GM12878 (cell line): ENCODE measurements around the gene SF3B2. TPM values are rescaled to one million over a fixed set of nuclear protein-coding genes. Genes with fewer than 3 reads are reported as not detected.
"Not testable (repeated sequence)": the region's sequence is repeated elsewhere in the genome, so short reads cannot be mapped to it uniquely, and the experiment has no call there.

Experiments used
- ATAC-seq: fragments of 200-7000 bp; cut with Tn5 transposase; 3 replicates; pipeline ENCODE4 v1.9.1; 2020; ENCODE audit warnings: mild to moderate bottlenecking, moderate library complexity
- BruUV-seq: library from RNA; stranded (reverse); fragments of 400-500 nt; replicated peaks from 2 replicates; lab custom pipeline; 2021; lab: Mats Ljungman, UMichigan
- CTCF ChIA-PET: fragments of 300-600 bp; sonication (Branson Sonifier 250); formaldehyde crosslinking; extraction: SDS; loops from one replicate; lab custom pipeline; 2021; ENCODE audit warnings: inconsistent platforms; lab: Yijun Ruan, JAX
- POLR2A ChIA-PET: fragments of 350-600 bp; formaldehyde crosslinking; extraction: SDS; loops from one replicate; lab custom pipeline; 2021; ENCODE audit warnings: inconsistent platforms; lab: Charles Lee
- RAD21 ChIA-PET: fragments of 300-600 bp; sonication (Branson Sonifier 250); formaldehyde crosslinking; loops from one replicate; lab custom pipeline; 2023; ENCODE audit warnings: antibody characterized with exemption; ENCODE audit not compliant: unreplicated experiment; lab: Charles Lee
- SMC1A ChIA-PET: fragments of 300-600 bp; sonication (Branson Sonifier 250); formaldehyde crosslinking; loops from one replicate; lab custom pipeline; 2023; ENCODE audit not compliant: unreplicated experiment, uncharacterized antibody; lab: Charles Lee
- DNase-seq: peaks from one replicate; pipeline ENCODE4 v3.0.0-alpha.2; 2011; ENCODE audit warnings: low read depth, low spot score
- FAIRE-seq: peaks from 3 replicates; lab custom pipeline; 2011; peaks lifted over from hg19 to GRCh38; lab: Jason Lieb, UNC
- H2AFZ ChIP-seq: 2 replicates; pipeline ENCODE4 v1.6.0; 2011; ENCODE audit warnings: low read depth, low read length, control low read depth; ENCODE audit not compliant: control insufficient read depth
- H3K27ac ChIP-seq: 2 replicates; pipeline ENCODE4 v1.5.1; 2011; ENCODE audit warnings: control low read depth; ENCODE audit not compliant: control insufficient read depth, insufficient read depth
- H3K27me3 ChIP-seq, 2 experiments: replicated peaks in 1 of 2; 2 replicates each; pipeline versions ENCODE4 v1.6.0 to v1.6.1; 2011; ENCODE audit warnings: low read length in 1 of 2; ENCODE audit not compliant: control insufficient read depth in 2 of 2, insufficient read depth in 2 of 2
- H3K36me3 ChIP-seq, 2 experiments: 2 replicates each; pipeline ENCODE4 v1.5.1; 2011; ENCODE audit warnings: low read length in 1 of 2; ENCODE audit not compliant: control insufficient read depth in 2 of 2, insufficient read depth in 2 of 2
- H3K4me1 ChIP-seq: 2 replicates; pipeline ENCODE4 v1.6.1; 2011; ENCODE audit warnings: mild to moderate bottlenecking, low read length, moderate library complexity, mixed read lengths; ENCODE audit not compliant: control insufficient read depth, insufficient read depth
- H3K4me2 ChIP-seq: 2 replicates; pipeline ENCODE4 v1.6.0; 2011; ENCODE audit warnings: control low read depth; ENCODE audit not compliant: control insufficient read depth, insufficient read depth
- H3K4me3 ChIP-seq: fragments of 200-600 bp; sonication (generic); 2 replicates; pipeline ENCODE4 v1.5.1; 2016
- H3K79me2 ChIP-seq: 2 replicates; pipeline ENCODE4 v1.6.0; 2011; ENCODE audit warnings: low read length; ENCODE audit not compliant: control insufficient read depth, insufficient read depth
- H3K9ac ChIP-seq: 2 replicates; pipeline ENCODE4 v1.8.0; 2011; ENCODE audit warnings: low read length, control low read depth, mixed read lengths; ENCODE audit not compliant: control insufficient read depth, insufficient read depth
- H3K9me3 ChIP-seq: replicated peaks from 3 replicates; pipeline ENCODE4 v1.5.1; 2011; ENCODE audit warnings: mild to moderate bottlenecking, low read length; ENCODE audit not compliant: control insufficient read depth, insufficient read depth
- H4K20me1 ChIP-seq: 2 replicates; pipeline ENCODE4 v1.6.0; 2011; ENCODE audit not compliant: control insufficient read depth, insufficient read depth
- LARP7 ChIP-seq: fragments of 450-650 bp; IDR thresholded peaks from 2 replicates; pipeline ENCODE4 v1.6.1; 2017; ENCODE audit warnings: mild to moderate bottlenecking
- POLR2A ChIP-seq: IDR thresholded peaks from 2 replicates; pipeline ENCODE4 v1.6.1; 2011; ENCODE audit warnings: low read depth, mild to moderate bottlenecking, low read length
- TCF3 ChIP-seq: IDR thresholded peaks from 2 replicates; pipeline ENCODE4 v1.6.1; 2012; ENCODE audit warnings: low read depth, mild to moderate bottlenecking, low read length, borderline replicate concordance; ENCODE audit not compliant: insufficient read depth
- ZNF687 ChIP-seq: fragments of 450-650 bp; IDR thresholded peaks from 2 replicates; pipeline ENCODE4 v1.6.1; 2017; ENCODE audit warnings: mild to moderate bottlenecking, moderate library complexity
- WGBS: methylation state at CpG from one replicate; pipeline ENCODE4 v1.1.6; 2016; ENCODE audit warnings: low lambda C conversion rate; ENCODE audit not compliant: insufficient replicate concordance, insufficient coverage; ENCODE audit errors: missing lambda C conversion rate; 5-methylcytosine and 5-hydroxymethylcytosine counted together
- in situ Hi-C: fragments of 300-500 bp; cut with MboI; formaldehyde crosslinking; loops from 9 replicates; pipeline ENCODE4 v1.14.3; 2018; ENCODE audit warnings: mixed read lengths
- intact Hi-C: fragments of 100-400 bp; cut with micrococcal nuclease; formaldehyde crosslinking; loops from one replicate; pipeline ENCODE4 v1.14.2; 2022; ENCODE audit not compliant: unreplicated experiment
- polyA plus RNA-seq, 11 experiments: library from polyadenylated mRNA; depleted of rRNA in 4 of 11; unstranded in 6 of 11; stranded (reverse) in 5 of 11; fragments of >200 nt; fragmentation: Nextera tagmentation in 4 of 11; fragmentation: Illumina TruSeq in 1 of 11; extraction: Ambion mirVana in 4 of 11; extraction: Trizol in 1 of 11; gene quantifications; 1 replicate in 1 of 11; 2 replicates in 10 of 11; pipeline versions ENCODE4 v1.2.1 to v1.2.3, GENCODE V29; 2011 to 2016; ENCODE audit warnings: inconsistent platforms in 2 of 11, missing spikeins in 2 of 11, low read depth in 1 of 11
- total RNA-seq, 4 experiments: library from RNA; depleted of rRNA in 3 of 4; stranded (reverse); fragments of >200 nt in 3 of 4; fragmentation: Illumina TruSeq in 1 of 4; extraction: Trizol in 1 of 4; gene quantifications; 2 replicates each; pipeline versions ENCODE4 v1.2.1 to v1.2.3, GENCODE V29; 2013 to 2021
- TF ChIP-seq, protein P1 (sequence below): fragments of 450-650 bp; formaldehyde crosslinking; IDR thresholded peaks from 2 replicates; pipeline ENCODE4 v1.4.0; 2020; ENCODE audit warnings: mild to moderate bottlenecking, moderate library complexity
- TF ChIP-seq, protein P2 (sequence below): IDR thresholded peaks from 2 replicates; pipeline ENCODE4 v1.6.1; 2011; ENCODE audit warnings: borderline replicate concordance, low read depth, mild to moderate bottlenecking, moderate library complexity, low read length; ENCODE audit not compliant: insufficient read depth, poor library complexity, severe bottlenecking

The SF3B2 gene
- total and polyA plus RNA-seq, 10 of the 15 experiments (the other 5 are each of a cell fraction or from before 2014, with no cell fraction given): 56.3 to 245 (median 144) TPM

DNA sequence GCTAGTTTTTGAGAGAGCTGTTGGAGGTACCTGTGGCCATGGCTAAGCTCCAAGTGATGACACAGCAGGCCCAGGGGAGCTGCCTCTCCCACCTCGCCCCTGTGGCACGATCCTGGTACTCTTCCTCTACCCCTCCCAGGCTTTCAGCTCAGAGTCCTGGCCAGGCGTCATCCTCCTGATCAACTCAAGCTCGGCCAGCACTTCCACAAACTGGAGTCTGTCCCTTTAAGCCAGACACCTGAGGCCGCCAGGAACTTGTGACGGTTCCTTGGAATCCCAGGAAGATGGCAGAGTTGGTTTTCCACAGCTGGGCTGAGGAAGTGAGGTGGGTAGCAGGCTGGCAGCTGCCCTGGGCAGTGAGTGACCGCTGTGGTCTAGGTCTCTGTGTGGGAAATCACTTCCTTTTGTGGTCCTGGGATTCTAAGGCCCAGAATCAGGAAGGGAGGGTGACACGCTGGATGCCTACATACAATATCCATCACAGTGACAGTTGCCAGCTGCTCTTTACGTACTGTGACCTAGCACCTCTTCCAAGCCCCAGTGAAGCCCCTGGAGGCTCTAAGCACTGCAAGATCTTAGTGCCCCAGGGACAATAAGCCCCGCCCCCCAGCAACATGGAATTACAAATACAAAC lies 43.6 kb upstream of the SF3B2 start:
- Histone ChIP-seq H3K27me3 (peaks cover 3 to 7% of the 10 kb centered on the region in 2 experiments; a peak in 3 of 4 replicates), H3K4me3 (no peak overlapping the region), H3K27ac (no peak overlapping the region), H2AFZ (no peak overlapping the region), H3K4me1 (peaks cover 5% of the 10 kb centered on the region; the same call in 1 of the 2 replicates), H3K9ac (no peak overlapping the region), H4K20me1 (no peaks in the 10 kb centered on the region), H3K4me2 (no peak overlapping the region), H3K36me3 (peaks cover 2 to 4% of the 10 kb centered on the region in 2 experiments; a peak in 1 of 4 replicates), H3K79me2 (peaks cover 3% of the 10 kb centered on the region), H3K9me3 (no peaks in the 10 kb centered on the region)
- TF ChIP-seq, protein P1, sequence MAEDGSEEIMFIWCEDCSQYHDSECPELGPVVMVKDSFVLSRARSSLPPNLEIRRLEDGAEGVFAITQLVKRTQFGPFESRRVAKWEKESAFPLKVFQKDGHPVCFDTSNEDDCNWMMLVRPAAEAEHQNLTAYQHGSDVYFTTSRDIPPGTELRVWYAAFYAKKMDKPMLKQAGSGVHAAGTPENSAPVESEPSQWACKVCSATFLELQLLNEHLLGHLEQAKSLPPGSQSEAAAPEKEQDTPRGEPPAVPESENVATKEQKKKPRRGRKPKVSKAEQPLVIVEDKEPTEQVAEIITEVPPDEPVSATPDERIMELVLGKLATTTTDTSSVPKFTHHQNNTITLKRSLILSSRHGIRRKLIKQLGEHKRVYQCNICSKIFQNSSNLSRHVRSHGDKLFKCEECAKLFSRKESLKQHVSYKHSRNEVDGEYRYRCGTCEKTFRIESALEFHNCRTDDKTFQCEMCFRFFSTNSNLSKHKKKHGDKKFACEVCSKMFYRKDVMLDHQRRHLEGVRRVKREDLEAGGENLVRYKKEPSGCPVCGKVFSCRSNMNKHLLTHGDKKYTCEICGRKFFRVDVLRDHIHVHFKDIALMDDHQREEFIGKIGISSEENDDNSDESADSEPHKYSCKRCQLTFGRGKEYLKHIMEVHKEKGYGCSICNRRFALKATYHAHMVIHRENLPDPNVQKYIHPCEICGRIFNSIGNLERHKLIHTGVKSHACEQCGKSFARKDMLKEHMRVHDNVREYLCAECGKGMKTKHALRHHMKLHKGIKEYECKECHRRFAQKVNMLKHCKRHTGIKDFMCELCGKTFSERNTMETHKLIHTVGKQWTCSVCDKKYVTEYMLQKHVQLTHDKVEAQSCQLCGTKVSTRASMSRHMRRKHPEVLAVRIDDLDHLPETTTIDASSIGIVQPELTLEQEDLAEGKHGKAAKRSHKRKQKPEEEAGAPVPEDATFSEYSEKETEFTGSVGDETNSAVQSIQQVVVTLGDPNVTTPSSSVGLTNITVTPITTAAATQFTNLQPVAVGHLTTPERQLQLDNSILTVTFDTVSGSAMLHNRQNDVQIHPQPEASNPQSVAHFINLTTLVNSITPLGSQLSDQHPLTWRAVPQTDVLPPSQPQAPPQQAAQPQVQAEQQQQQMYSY: no peak
- TF ChIP-seq TCF3 (no peak), POLR2A (peak; percentile 39; the same call in 1 of the 2 replicates), ZNF687 (no peak), LARP7 (no peak)
- TF ChIP-seq, protein P2, sequence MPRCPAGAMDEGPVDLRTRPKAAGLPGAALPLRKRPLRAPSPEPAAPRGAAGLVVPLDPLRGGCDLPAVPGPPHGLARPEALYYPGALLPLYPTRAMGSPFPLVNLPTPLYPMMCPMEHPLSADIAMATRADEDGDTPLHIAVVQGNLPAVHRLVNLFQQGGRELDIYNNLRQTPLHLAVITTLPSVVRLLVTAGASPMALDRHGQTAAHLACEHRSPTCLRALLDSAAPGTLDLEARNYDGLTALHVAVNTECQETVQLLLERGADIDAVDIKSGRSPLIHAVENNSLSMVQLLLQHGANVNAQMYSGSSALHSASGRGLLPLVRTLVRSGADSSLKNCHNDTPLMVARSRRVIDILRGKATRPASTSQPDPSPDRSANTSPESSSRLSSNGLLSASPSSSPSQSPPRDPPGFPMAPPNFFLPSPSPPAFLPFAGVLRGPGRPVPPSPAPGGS: no peak
- in situ Hi-C loops: no loop called here
- DNase-seq (no peak), ATAC-seq (no peak), FAIRE-seq (no peak)
- ChIA-PET SMC1A (no interaction called here), POLR2A (interaction anchor here (0.6 to 0.7 kb wide), 3 partner anchors 13 to 378 kb away, joined by 3 to 5 read pairs (median 4); no protein-coding TSS in a partner anchor), RAD21 (no interaction called here), CTCF (interaction anchor here (0.7 to 1.7 kb wide), 3 partner anchors 14 to 36 kb away, joined by 3 to 8 read pairs (median 4); no protein-coding TSS in a partner anchor)
- WGBS: 26% methylated on average over 10 of the region's 10 CpGs
- BruUV-seq: no TSS peak
- intact Hi-C loops: no loop called here

DNA sequence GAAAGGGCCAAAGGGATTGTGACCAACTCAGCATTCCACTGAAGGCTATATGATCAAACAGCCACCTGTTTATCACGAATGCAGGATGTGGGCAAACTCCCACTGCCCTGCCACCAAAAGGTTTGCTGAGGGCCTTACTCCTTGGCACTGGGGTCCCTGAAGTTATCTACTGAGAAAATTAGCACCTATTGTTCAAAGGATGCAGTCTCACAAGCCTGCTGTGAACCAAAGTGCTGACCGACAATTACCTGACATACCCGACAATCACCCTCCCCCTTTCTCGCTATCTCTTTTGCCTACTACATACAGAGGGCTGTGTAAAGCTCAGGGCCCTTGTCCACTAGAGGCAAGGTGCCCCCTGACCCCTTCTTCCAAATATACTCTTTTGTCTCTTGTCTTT lies 42.1 kb upstream of the SF3B2 start:
- ATAC-seq, H3K27me3 ChIP-seq, H3K27ac ChIP-seq, POLR2A ChIA-PET, intact Hi-C loops, H3K9me3 ChIP-seq, DNase-seq, H4K20me1 ChIP-seq, H2AFZ ChIP-seq, H3K36me3 ChIP-seq, BruUV-seq, FAIRE-seq, H3K4me1 ChIP-seq, H3K79me2 ChIP-seq, H3K4me2 ChIP-seq, in situ Hi-C loops, SMC1A ChIA-PET, RAD21 ChIA-PET, H3K4me3 ChIP-seq, H3K9ac ChIP-seq: not testable (repeated sequence)
- WGBS: 56% methylated on average over 4 of the region's 4 CpGs
- CTCF ChIA-PET: interaction anchor here (1.1 kb wide), 1 partner anchor 12 kb away, joined by 4 read pairs; no protein-coding TSS in a partner anchor
